Measurements from ENCODE around the gene RBMXL3.
A peak's percentile ranks its signal among the peaks of the same experiment; 100 is the strongest.

RBMXL3 gene

DNA sequence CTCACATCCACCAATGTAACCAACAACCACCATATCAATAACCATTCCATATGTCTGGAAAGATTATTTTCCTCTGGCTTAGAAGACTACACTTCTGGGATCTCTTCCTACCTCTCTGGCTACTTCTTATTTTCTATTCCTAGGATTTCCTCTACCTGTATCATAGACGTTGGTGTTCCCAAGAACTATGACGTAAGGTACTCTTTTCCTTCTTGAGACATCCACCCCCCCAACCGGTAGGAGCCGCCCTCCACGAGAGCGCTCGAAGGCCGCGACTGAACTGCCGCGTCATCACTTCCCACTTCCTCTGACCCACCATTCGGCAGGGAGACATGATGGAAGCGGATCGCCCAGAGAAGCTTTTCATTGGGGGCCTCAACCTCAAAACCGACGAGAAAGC lies at the start of gene RBMXL3:
TSS of gene RBMXL3 (plus strand) at position 301 of the 400 bp plus-strand sequence. CDS start at position 333, 32 bp downstream.
- DNase-seq (ENCODE audit: extremely low spot score) = no peak
- no peak for TF ChIP-seq CTCF (IDR thresholded peaks at IDR 0.05; ENCODE audit: control extremely low read depth, extremely low read depth, low read depth, missing control alignments)
- ChIA-PET POLR2A (no interaction called here), CTCF (no interaction called here)

- ChIA-PET POLR2A (no interaction called here), CTCF (no interaction called here)
- no peak for TF ChIP-seq CTCF (IDR thresholded peaks at IDR 0.05; ENCODE audit: control extremely low read depth, extremely low read depth, low read depth, missing control alignments)
- DNase-seq (ENCODE audit: extremely low spot score) = no peak
Observed at GRCh38 chrX:115142057-115142456, 47.2 kb upstream of the RBMXL3 start.

- ChIA-PET CTCF (interaction anchor here (0.9 kb wide), 1 partner anchor 802 kb away, joined by 3 read pairs; no protein-coding TSS in a partner anchor), POLR2A (no interaction called here)
- peak; percentile 3 for DNase-seq (ENCODE audit: extremely low spot score)
- TF ChIP-seq CTCF (IDR thresholded peaks at IDR 0.05; ENCODE audit: control extremely low read depth, extremely low read depth, low read depth, missing control alignments) = peak; percentile 15
Observed at GRCh38 chrX:115147220-115147619, 42.0 kb upstream of the RBMXL3 start.

DNA sequence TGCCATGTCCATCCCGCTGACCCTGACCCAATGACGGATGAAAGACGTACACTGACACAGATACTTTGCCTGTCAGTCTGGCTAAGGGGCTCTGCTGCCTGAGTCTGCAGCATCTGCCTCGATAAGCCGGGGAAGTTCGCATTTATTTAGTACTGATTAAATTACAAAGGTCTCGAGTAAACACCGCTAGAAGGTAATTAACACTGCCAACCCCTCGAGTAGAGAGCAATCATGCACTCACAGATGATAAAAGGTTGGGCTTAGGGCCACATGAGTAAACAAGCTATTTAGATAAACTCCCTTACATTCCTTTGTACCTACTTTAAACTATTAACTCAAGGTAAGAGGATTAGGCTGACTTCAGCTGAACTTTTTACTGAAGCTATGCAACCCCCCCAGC lies 16.0 kb upstream of the RBMXL3 start:
- POLR2A ChIA-PET = no interaction called here
- CTCF ChIA-PET = no interaction called here
- no peak for TF ChIP-seq CTCF (IDR thresholded peaks at IDR 0.05; ENCODE audit: control extremely low read depth, extremely low read depth, low read depth, missing control alignments)
- DNase-seq (ENCODE audit: extremely low spot score) = no peak

DNA sequence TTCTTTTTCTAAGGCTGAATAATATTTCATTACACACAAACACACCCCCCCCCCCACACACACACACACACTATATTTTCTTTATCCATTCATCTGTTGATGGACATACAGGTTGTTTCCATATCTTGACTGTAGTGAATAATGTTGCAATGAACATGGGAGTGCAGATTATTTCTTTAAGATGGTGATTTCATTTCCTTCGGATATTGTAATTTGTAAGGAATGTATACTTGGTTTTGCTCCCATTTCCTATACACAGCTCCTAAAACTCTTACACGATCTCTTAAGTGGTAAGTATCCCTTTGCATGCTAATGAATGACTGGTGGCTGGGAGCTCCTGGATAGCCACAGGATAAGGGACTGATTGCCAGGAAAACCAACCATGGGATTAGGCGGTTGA lies 14.7 kb upstream of the RBMXL3 start:
- POLR2A ChIA-PET = no interaction called here
- no peak for TF ChIP-seq CTCF (IDR thresholded peaks at IDR 0.05; ENCODE audit: control extremely low read depth, extremely low read depth, low read depth, missing control alignments)
- DNase-seq (ENCODE audit: extremely low spot score) = no peak
- CTCF ChIA-PET = no interaction called here

DNA sequence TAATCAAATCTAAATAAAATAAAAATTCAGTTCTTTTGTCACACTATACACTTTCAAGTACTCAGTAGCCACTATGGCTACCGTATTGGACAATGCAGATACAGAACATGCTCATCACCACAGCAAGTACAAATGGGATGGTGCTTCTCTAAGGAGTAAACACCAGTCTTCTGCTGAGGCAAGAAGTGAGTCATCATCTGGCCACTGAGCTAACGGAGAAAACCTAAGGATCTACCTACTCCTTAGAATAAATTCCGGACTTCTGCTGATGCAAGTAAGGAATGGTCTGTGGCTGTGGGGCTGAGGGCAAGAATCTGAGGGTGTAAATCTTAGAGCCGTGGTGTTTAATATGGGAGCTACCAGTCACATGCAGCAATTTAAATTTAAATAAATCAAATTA lies 11.3 kb upstream of the RBMXL3 start:
- TF ChIP-seq CTCF (IDR thresholded peaks at IDR 0.05; ENCODE audit: control extremely low read depth, extremely low read depth, low read depth, missing control alignments) = no peak
- ChIA-PET POLR2A (no interaction called here), CTCF (no interaction called here)
- no peak for DNase-seq (ENCODE audit: extremely low spot score)

- DNase-seq (ENCODE audit: extremely low spot score) = no peak
- no peak for TF ChIP-seq CTCF (IDR thresholded peaks at IDR 0.05; ENCODE audit: control extremely low read depth, extremely low read depth, low read depth, missing control alignments)
- POLR2A ChIA-PET = no interaction called here
- CTCF ChIA-PET = no interaction called here
Observed at GRCh38 chrX:115178473-115178872, 10.7 kb upstream of the RBMXL3 start.
